Glomerular endothelial cell (primary cell): Measurements from ENCODE around the gene EIF4H. TPM values are rescaled to one million over a fixed set of nuclear protein-coding genes. Genes with fewer than 3 reads are reported as not detected.
"Not testable (repeated sequence)": the region's sequence is repeated elsewhere in the genome, so short reads cannot be mapped to it uniquely, and the experiment has no call there.

Experiments
- DNase-seq: peaks from one replicate; pipeline ENCODE4 v3.0.0-alpha.2; 2011; ENCODE audit warnings: low read depth, low spot score; ENCODE audit errors: extremely low read depth
- total RNA-seq: library from RNA; depleted of rRNA; stranded (reverse); fragments of >200 nt; gene quantifications from 2 replicates; pipeline ENCODE4 v1.2.3, GENCODE V29; 2015

The EIF4H gene
- total RNA-seq = 264 and 287 TPM in 2 replicates

- DNase-seq = no peak
Observed at GRCh38 chr7:74173866-74174605, at the start of gene EIF4H. EIF4H (plus strand) TSS chr7:74174356; CDS start chr7:74174384, 28 bp downstream.

- DNase-seq = no peak
Observed at GRCh38 chr7:74126220-74126880, 47.8 kb upstream of the EIF4H start.

- no peak for DNase-seq
Observed at GRCh38 chr7:74129887-74130286, 44.3 kb upstream of the EIF4H start.

GRCh38 chr7:74130518-74130917 lies 43.6 kb upstream of the EIF4H start:
- DNase-seq = no peak

- peak; percentile 22 for DNase-seq
Observed at GRCh38 chr7:74134117-74134620, 40.0 kb upstream of the EIF4H start.

- no peak for DNase-seq
Observed at GRCh38 chr7:74138334-74138867, 35.8 kb upstream of the EIF4H start.

- no peak for DNase-seq
Observed at GRCh38 chr7:74138945-74139843, 35.0 kb upstream of the EIF4H start.

- no peak for DNase-seq
Observed at GRCh38 chr7:74141705-74142104, 32.5 kb upstream of the EIF4H start.

- no peak for DNase-seq
Observed at GRCh38 chr7:74143383-74143782, 30.8 kb upstream of the EIF4H start.

GRCh38 chr7:74148491-74148890 lies 25.7 kb upstream of the EIF4H start:
- no peak for DNase-seq

GRCh38 chr7:74149071-74149470 lies 25.1 kb upstream of the EIF4H start:
- DNase-seq = no peak

GRCh38 chr7:74149603-74150002 lies 24.6 kb upstream of the EIF4H start:
- DNase-seq = no peak

GRCh38 chr7:74153736-74154135 lies 20.4 kb upstream of the EIF4H start:
- DNase-seq = no peak

GRCh38 chr7:74155810-74156395 lies 18.3 kb upstream of the EIF4H start:
- no peak for DNase-seq

- DNase-seq = no peak
Observed at GRCh38 chr7:74157605-74158004, 16.6 kb upstream of the EIF4H start.

- no peak for DNase-seq
Observed at GRCh38 chr7:74164985-74165456, 9.1 kb upstream of the EIF4H start.

- no peak for DNase-seq
Observed at GRCh38 chr7:74165867-74166593, 8.1 kb upstream of the EIF4H start.

GRCh38 chr7:74167324-74167723 lies 6.8 kb upstream of the EIF4H start:
- DNase-seq = not testable (repeated sequence)

GRCh38 chr7:74173074-74173473 lies 1.1 kb upstream of the EIF4H start:
- DNase-seq = no peak

- DNase-seq = no peak
Observed at GRCh38 chr7:74173491-74173865, 678 bp upstream of the EIF4H start.
